ENCODE data around the gene CHD3.

CHD3 gene

GRCh38 chr17:7888184-7888920, at the start of gene CHD3:
CHD3 (plus strand) TSS chr17:7888789; CDS start chr17:7889001, 212 bp downstream.
- DNase-seq: peak; percentile 52

DNA sequence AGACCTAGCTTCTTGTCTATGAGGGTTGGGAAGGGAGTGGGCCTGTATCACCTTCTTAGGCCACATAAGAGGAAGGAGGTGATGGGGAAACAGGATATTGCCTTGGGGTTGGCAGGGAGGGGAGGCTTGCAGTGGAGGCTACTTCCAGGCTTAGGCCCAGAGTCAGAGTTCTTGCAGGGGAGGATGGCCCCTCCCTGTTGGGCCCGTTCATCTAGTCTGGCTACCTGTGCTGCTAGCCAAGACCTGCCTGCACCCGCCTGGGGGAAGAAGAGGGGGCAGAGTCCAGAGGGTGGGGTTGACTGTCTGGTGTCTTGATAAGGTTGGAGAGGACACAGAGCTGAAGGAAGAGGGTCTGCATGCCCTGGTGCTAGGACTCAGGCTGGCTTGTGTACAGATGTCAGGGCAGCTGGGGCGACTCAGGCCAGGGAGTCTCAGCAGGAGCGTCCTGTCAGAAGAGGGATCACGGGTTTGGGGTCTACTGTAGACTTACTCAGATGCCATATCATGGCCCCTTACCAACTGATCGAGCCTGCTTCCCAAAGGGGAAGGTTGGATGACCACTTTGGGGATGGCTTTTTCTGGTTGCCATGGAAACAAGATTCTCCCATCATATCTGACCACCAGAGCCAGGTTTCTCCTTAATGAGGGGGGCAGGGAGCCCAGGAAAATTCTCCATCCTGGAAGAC, 49.3 kb upstream of the CHD3 start:
- peak; percentile 32 for DNase-seq

GRCh38 chr17:7839876-7840261, 48.7 kb upstream of the CHD3 start:
- DNase-seq: peak; percentile 59

GRCh38 chr17:7840441-7840840, 48.1 kb upstream of the CHD3 start:
- DNase-seq: no peak

DNA sequence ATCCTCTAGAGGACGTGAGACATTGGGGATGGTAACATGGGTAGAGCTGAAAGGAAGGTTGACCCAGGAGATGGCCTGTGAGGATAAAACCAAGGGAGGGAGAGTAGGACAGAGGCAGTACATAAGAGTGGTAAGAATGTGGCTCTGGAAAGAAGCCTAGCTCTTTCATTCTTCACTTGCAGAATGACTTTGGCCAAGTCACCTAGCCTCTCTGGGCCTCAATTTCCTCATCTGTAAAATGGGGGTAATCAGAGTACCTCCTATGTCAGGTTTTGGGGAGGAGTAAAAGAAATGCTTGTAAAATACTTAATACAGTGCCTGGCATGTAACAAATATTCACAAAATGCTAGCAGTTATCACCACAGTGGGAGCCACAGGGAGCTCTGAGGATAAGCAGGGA, 47.7 kb upstream of the CHD3 start:
- DNase-seq: no peak

DNA sequence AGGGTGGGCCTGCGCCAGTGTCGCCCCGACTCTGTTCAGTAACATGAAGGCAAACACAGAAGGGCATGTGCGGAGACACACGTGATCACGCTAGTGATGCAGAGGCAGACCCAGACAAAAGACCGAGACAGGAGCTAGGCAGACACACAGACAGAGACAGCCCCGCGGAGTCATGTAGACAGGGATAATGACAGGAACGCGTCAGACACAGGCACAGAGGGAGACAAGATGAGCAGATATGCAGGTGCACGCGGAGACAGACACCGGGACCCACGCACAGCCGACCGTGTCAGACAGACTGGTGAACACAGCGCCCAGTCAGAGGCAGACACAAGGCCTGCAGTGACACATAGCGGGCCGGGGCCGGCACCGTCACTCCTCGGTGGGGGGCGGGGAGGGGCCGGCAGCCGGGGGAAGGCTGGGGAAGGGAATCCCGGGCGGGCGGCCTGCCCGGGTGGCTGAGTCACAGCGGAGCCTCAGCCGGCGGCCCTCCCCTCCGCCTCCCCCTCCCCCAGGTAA, 47.1 kb upstream of the CHD3 start:
- DNase-seq: peak; percentile 94

DNA sequence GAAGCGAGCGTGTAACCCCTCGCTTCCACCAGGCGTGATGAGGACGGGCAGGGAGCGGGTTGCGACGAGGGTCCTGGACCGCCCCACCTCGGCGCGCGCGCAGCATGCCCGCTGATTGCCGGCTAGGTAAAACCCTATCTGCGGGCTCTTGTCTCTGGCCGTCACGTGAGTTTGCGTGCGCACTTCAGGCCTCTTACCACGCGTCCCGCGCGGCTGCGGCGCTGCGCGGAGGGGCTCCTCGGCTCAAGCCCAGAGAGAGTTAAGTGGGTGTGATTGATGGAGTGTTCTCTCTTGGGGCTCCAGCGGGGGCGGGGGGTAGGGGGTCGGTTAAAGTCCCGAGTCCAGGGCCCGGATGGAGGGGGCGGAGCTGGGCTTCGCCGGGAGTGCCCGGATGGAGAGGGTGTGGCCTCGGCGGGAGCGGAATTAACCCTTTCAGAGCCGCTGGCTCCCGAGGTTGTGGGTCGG, 46.6 kb upstream of the CHD3 start:
- DNase-seq: peak; percentile 88

DNA sequence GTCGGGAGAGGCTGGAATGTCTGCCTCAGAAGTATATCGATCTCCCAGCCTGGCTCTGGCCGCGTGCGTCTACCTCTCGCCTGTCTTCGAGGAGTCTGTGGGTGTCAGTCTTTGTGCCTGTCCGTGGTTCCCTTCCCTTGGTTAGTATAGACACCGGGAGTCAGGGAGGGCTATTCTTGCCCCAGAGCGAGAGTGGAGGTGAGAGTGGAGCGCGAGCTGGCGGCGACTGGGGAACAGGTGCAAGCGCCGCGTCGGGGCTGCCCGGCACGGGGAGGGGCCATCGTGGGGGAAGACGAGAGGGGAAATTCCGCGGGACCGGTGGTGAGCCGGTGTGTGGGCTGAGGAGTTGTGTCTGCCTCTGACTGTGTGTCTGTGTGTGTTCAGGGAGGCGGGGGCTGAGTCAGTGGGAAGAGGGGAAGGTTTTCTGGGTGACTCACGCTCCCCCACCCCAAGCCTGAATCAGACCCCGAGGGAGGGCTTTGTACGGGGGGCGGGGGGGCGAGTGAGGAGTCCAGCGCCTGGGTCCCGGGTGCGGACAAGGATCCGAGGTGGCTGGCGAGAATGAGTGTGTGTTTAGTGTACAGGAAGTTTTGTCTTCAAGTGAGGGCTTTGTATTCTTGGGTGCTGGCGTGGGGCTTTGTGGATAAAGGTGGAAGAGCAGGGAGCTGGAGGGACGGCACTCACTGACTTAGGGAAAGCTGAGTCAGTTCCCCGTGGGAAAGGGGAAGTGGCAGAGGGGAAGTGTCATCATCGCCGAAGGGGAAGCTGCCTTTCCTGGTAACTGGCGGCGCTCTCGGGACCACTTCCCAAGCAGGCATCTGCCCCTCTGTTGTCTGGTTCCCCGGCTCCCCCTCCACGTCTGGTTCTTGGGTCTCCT, 46.0 kb upstream of the CHD3 start:
- DNase-seq: peak; percentile 99

- no peak for DNase-seq
Observed at GRCh38 chr17:7843257-7843535, 45.4 kb upstream of the CHD3 start.

- DNase-seq: peak; percentile 96
Observed at GRCh38 chr17:7843536-7844291, 44.9 kb upstream of the CHD3 start.

DNA sequence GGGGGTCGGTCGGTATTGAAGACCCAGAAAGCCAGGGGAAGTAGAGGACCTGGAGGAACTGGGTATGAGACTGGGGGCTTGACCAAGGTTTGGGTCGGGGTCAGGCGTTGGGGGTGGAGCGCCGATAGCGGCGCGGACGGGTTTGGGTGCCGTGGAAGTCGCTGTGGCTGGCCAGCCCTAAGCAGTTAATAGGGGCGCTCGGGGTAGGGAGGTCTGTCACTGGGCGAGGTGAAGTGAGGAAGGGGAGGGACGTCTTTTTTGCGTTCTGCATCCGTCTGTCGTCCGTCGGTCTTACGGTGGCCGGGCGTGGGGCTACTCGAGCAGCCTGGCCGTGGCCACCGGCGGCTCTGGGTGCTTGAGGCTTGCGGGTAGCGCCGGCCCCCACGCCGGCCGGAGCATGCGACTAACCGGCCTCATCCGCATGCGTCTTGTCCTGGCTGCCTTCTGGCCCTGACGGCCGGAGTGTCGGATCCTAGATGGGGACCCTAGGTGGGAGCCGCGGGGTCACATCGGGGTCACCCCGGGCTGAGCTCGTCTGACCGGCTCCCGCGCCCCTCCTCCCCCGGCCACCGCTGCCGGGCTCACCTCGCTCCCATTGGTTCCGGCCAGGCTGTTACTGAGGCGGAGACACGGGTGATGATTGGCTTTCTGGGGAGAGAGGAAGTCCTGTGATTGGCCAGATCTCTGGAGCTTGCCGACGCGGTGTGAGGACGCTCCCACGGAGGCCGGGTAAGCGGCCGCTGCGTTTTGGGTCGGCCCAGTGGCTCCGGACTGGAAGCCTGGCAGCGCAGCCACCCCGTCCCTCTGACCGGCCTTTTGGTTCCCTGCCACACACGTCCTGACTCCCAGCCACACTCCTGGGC, 44.1 kb upstream of the CHD3 start:
- peak; percentile 92 for DNase-seq

DNA sequence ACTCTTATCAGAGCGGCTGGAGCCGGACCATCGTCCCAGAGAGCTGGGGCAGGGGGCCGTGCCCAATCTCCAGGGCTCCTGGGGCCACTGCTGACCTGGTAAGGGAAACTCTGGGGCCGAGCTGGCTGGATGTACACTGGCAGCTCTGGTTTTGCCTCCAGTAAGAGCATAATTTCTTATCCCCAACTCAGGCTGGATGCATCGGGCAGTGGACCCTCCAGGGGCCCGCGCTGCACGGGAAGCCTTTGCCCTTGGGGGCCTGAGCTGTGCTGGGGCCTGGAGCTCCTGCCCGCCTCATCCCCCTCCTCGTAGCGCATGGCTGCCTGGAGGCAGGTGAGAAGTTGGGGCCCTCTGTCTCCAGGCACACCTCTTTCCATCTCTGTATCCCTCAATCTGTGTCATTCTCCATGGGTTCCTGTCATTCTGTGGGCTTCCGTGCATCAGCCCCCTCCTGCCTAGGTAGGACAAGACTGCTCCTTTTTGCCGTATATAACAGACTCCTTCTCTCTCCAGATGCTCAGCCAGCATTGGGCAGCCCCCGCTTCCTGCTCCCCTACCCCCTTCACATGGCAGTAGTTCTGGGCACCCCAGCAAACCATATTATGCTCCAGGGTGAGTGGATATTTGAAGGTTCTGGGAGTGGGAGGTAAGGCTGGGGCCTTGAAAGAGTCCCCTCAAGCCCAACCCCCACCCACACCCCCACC, 43.1 kb upstream of the CHD3 start:
- DNase-seq: peak; percentile 18

DNA sequence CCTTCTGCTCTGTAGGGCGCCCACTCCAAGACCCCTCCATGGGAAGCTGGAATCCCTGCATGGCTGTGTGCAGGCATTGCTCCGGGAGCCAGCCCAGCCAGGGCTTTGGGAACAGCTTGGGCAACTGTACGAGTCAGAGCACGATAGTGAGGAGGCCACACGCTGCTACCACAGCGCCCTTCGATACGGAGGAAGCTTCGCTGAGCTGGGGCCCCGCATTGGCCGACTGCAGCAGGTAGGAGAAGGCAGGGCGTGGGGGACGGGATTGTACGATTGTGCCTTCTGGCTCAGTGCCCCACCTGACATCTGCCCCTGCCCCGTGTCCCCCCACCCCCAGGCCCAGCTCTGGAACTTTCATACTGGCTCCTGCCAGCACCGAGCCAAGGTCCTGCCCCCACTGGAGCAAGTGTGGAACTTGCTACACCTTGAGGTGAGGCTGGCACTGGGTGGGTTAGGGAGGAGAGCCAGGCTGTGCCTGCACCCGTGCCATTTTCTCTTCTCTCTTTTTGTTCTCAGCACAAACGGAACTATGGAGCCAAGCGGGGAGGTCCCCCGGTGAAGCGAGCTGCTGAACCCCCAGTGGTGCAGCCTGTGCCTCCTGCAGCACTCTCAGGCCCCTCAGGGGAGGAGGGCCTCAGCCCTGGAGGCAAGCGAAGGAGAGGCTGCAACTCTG, 42.4 kb upstream of the CHD3 start:
- DNase-seq: no peak

DNA sequence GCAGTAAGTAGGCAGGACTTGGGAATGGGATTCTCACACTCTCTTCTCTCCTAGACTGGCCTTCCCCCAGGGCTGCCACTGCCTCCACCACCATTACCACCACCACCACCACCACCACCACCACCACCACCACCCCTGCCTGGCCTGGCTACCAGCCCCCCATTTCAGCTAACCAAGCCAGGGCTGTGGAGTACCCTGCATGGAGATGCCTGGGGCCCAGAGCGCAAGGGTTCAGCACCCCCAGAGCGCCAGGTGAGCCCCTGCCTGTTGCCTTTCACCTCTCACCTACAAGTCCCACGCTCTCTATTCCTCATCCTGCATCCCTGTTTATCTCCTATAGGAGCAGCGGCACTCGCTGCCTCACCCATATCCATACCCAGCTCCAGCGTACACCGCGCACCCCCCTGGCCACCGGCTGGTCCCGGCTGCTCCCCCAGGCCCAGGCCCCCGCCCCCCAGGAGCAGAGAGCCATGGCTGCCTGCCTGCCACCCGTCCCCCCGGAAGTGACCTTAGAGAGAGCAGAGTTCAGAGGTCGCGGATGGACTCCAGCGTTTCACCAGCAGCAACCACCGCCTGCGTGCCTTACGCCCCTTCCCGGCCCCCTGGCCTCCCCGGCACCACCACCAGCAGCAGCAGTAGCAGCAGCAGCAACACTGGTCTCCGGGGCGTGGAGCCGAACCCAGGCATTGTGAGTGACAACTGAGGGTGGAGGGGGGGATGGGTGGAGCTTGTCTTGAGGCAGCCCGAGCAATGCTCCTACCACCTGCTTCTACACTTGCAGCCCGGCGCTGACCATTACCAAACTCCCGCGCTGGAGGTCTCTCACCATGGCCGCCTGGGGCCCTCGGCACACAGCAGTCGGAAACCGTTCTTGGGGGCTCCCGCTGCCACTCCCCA, 41.6 kb upstream of the CHD3 start:
- peak; percentile 32 for DNase-seq

DNA sequence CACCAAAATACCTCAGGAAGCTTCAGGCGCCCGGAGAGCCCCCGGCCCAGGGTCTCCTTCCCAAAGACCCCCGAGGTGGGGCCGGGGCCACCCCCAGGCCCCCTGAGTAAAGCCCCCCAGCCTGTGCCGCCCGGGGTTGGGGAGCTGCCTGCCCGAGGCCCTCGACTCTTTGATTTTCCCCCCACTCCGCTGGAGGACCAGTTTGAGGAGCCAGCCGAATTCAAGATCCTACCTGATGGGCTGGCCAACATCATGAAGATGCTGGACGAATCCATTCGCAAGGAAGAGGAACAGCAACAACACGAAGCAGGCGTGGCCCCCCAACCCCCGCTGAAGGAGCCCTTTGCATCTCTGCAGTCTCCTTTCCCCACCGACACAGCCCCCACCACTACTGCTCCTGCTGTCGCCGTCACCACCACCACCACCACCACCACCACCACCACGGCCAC, 40.4 kb upstream of the CHD3 start:
- DNase-seq: peak; percentile 38

GRCh38 chr17:7848739-7849129, 39.9 kb upstream of the CHD3 start:
- DNase-seq: no peak

DNA sequence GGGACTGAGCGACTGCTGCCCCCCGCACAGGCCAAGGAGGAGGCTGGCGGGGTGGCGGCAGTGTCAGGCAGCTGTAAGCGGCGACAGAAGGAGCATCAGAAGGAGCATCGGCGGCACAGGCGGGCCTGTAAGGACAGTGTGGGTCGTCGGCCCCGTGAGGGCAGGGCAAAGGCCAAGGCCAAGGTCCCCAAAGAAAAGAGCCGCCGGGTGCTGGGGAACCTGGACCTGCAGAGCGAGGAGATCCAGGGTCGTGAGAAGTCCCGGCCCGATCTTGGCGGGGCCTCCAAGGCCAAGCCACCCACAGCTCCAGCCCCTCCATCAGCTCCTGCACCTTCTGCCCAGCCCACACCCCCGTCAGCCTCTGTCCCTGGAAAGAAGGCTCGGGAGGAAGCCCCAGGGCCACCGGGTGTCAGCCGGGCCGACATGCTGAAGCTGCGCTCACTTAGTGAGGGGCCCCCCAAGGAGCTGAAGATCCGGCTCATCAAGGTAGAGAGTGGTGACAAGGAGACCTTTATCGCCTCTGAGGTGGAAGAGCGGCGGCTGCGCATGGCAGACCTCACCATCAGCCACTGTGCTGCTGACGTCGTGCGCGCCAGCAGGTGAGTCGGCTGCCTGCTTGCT, 39.3 kb upstream of the CHD3 start:
- DNase-seq: peak; percentile 23

- DNase-seq: no peak
Observed at GRCh38 chr17:7849751-7850504, 38.7 kb upstream of the CHD3 start.

Measured in CD4-positive, alpha-beta T cell treated with Interleukin-17A for 1 hour (primary cell).